GM12878 (cell line): ENCODE data around the gene KCNK13. TPM values are rescaled to one million over a fixed set of nuclear protein-coding genes. Genes with fewer than 3 reads are reported as not detected.

Source experiments
- ATAC-seq: fragments of 200-7000 bp; cut with Tn5 transposase; 3 replicates; pipeline ENCODE4 v1.9.1; 2020; ENCODE audit warnings: mild to moderate bottlenecking, moderate library complexity
- BruUV-seq: library from RNA; stranded (reverse); fragments of 400-500 nt; replicated peaks from 2 replicates; lab custom pipeline; 2021; lab: Mats Ljungman, UMichigan
- CTCF ChIA-PET: fragments of 300-600 bp; sonication (Branson Sonifier 250); formaldehyde crosslinking; extraction: SDS; loops from one replicate; lab custom pipeline; 2021; ENCODE audit warnings: inconsistent platforms; lab: Yijun Ruan, JAX
- POLR2A ChIA-PET: fragments of 350-600 bp; formaldehyde crosslinking; extraction: SDS; loops from one replicate; lab custom pipeline; 2021; ENCODE audit warnings: inconsistent platforms; lab: Charles Lee
- RAD21 ChIA-PET: fragments of 300-600 bp; sonication (Branson Sonifier 250); formaldehyde crosslinking; loops from one replicate; lab custom pipeline; 2023; ENCODE audit warnings: antibody characterized with exemption; ENCODE audit not compliant: unreplicated experiment; lab: Charles Lee
- SMC1A ChIA-PET: fragments of 300-600 bp; sonication (Branson Sonifier 250); formaldehyde crosslinking; loops from one replicate; lab custom pipeline; 2023; ENCODE audit not compliant: unreplicated experiment, uncharacterized antibody; lab: Charles Lee
- DNase-seq: peaks from one replicate; pipeline ENCODE4 v3.0.0-alpha.2; 2011; ENCODE audit warnings: low read depth, low spot score
- FAIRE-seq: peaks from 3 replicates; lab custom pipeline; 2011; peaks lifted over from hg19 to GRCh38; lab: Jason Lieb, UNC
- H2AFZ ChIP-seq: 2 replicates; pipeline ENCODE4 v1.6.0; 2011; ENCODE audit warnings: low read depth, low read length, control low read depth; ENCODE audit not compliant: control insufficient read depth
- H3K27ac ChIP-seq: 2 replicates; pipeline ENCODE4 v1.5.1; 2011; ENCODE audit warnings: control low read depth; ENCODE audit not compliant: control insufficient read depth, insufficient read depth
- H3K27me3 ChIP-seq, 2 experiments: replicated peaks in 1 of 2; 2 replicates each; pipeline versions ENCODE4 v1.6.0 to v1.6.1; 2011; ENCODE audit warnings: low read length in 1 of 2; ENCODE audit not compliant: control insufficient read depth in 2 of 2, insufficient read depth in 2 of 2
- H3K36me3 ChIP-seq, 2 experiments: 2 replicates each; pipeline ENCODE4 v1.5.1; 2011; ENCODE audit warnings: low read length in 1 of 2; ENCODE audit not compliant: control insufficient read depth in 2 of 2, insufficient read depth in 2 of 2
- H3K4me1 ChIP-seq: 2 replicates; pipeline ENCODE4 v1.6.1; 2011; ENCODE audit warnings: mild to moderate bottlenecking, low read length, moderate library complexity, mixed read lengths; ENCODE audit not compliant: control insufficient read depth, insufficient read depth
- H3K4me2 ChIP-seq: 2 replicates; pipeline ENCODE4 v1.6.0; 2011; ENCODE audit warnings: control low read depth; ENCODE audit not compliant: control insufficient read depth, insufficient read depth
- H3K4me3 ChIP-seq: fragments of 200-600 bp; sonication (generic); 2 replicates; pipeline ENCODE4 v1.5.1; 2016
- H3K79me2 ChIP-seq: 2 replicates; pipeline ENCODE4 v1.6.0; 2011; ENCODE audit warnings: low read length; ENCODE audit not compliant: control insufficient read depth, insufficient read depth
- H3K9ac ChIP-seq: 2 replicates; pipeline ENCODE4 v1.8.0; 2011; ENCODE audit warnings: low read length, control low read depth, mixed read lengths; ENCODE audit not compliant: control insufficient read depth, insufficient read depth
- H3K9me3 ChIP-seq: replicated peaks from 3 replicates; pipeline ENCODE4 v1.5.1; 2011; ENCODE audit warnings: mild to moderate bottlenecking, low read length; ENCODE audit not compliant: control insufficient read depth, insufficient read depth
- H4K20me1 ChIP-seq: 2 replicates; pipeline ENCODE4 v1.6.0; 2011; ENCODE audit not compliant: control insufficient read depth, insufficient read depth
- CREB1 ChIP-seq: IDR thresholded peaks from 2 replicates; pipeline ENCODE4 v1.6.1; 2012; ENCODE audit warnings: low read depth, mild to moderate bottlenecking, inconsistent platforms
- HCFC1 ChIP-seq: fragments of 150-350 bp; IDR thresholded peaks from 2 replicates; pipeline ENCODE4 v1.6.1; 2014; ENCODE audit warnings: low read length
- IRF3 ChIP-seq: fragments of 450-650 bp; IDR thresholded peaks from 2 replicates; pipeline ENCODE4 v1.6.1; 2014; ENCODE audit warnings: mild to moderate bottlenecking
- NKRF ChIP-seq: fragments of 450-650 bp; conservative IDR thresholded peaks from 2 replicates; pipeline ENCODE4 v1.6.1; 2017; ENCODE audit warnings: mild to moderate bottlenecking, moderate library complexity
- PAX8 ChIP-seq: fragments of 450-650 bp; IDR thresholded peaks from 2 replicates; pipeline ENCODE4 v1.6.1; 2017; ENCODE audit warnings: mild to moderate bottlenecking, moderate library complexity
- REST ChIP-seq: IDR thresholded peaks from 2 replicates; pipeline ENCODE4 v1.6.1; 2012; ENCODE audit warnings: mild to moderate bottlenecking, low read depth, low read length
- RFX5 ChIP-seq: IDR thresholded peaks from 2 replicates; pipeline ENCODE4 v1.6.1; 2011; ENCODE audit warnings: low read depth, low read length, improper control_type of control experiment
- SKIL ChIP-seq: fragments of 450-650 bp; IDR thresholded peaks from 2 replicates; pipeline ENCODE4 v1.6.1; 2017; ENCODE audit warnings: mild to moderate bottlenecking, low read depth, inconsistent platforms; ENCODE audit not compliant: poor library complexity, severe bottlenecking
- TAF1 ChIP-seq: IDR thresholded peaks from 2 replicates; pipeline ENCODE4 v1.6.1; 2011; ENCODE audit warnings: mild to moderate bottlenecking, low read depth, low read length, borderline replicate concordance
- ZBTB40 ChIP-seq: fragments of 450-650 bp; IDR thresholded peaks from 2 replicates; pipeline ENCODE4 v1.6.1; 2016; ENCODE audit warnings: mild to moderate bottlenecking, moderate library complexity, borderline replicate concordance
- ZNF24 ChIP-seq: fragments of 450-650 bp; IDR thresholded peaks from 2 replicates; pipeline ENCODE4 v1.6.1; 2017; ENCODE audit warnings: antibody characterized with exemption, mild to moderate bottlenecking
- WGBS: methylation state at CpG from one replicate; pipeline ENCODE4 v1.1.6; 2016; ENCODE audit warnings: low lambda C conversion rate; ENCODE audit not compliant: insufficient replicate concordance, insufficient coverage; ENCODE audit errors: missing lambda C conversion rate; 5-methylcytosine and 5-hydroxymethylcytosine counted together
- in situ Hi-C: fragments of 300-500 bp; cut with MboI; formaldehyde crosslinking; loops from 9 replicates; pipeline ENCODE4 v1.14.3; 2018; ENCODE audit warnings: mixed read lengths
- intact Hi-C: fragments of 100-400 bp; cut with micrococcal nuclease; formaldehyde crosslinking; loops from one replicate; pipeline ENCODE4 v1.14.2; 2022; ENCODE audit not compliant: unreplicated experiment
- polyA plus RNA-seq, 11 experiments: library from polyadenylated mRNA; depleted of rRNA in 4 of 11; unstranded in 6 of 11; stranded (reverse) in 5 of 11; fragments of >200 nt; fragmentation: Nextera tagmentation in 4 of 11; fragmentation: Illumina TruSeq in 1 of 11; extraction: Ambion mirVana in 4 of 11; extraction: Trizol in 1 of 11; gene quantifications; 1 replicate in 1 of 11; 2 replicates in 10 of 11; pipeline versions ENCODE4 v1.2.1 to v1.2.3, GENCODE V29; 2011 to 2016; ENCODE audit warnings: inconsistent platforms in 2 of 11, missing spikeins in 2 of 11, low read depth in 1 of 11
- total RNA-seq, 4 experiments: library from RNA; depleted of rRNA in 3 of 4; stranded (reverse); fragments of >200 nt in 3 of 4; fragmentation: Illumina TruSeq in 1 of 4; extraction: Trizol in 1 of 4; gene quantifications; 2 replicates each; pipeline versions ENCODE4 v1.2.1 to v1.2.3, GENCODE V29; 2013 to 2021

The KCNK13 gene
- total and polyA plus RNA-seq, 10 of the 15 experiments (the other 5 are each of a cell fraction or from before 2014, with no cell fraction given): not detected

- DNase-seq (no peak), FAIRE-seq (no peak), ATAC-seq (no peak)
- TF ChIP-seq ZBTB40 (no peak), SKIL (no peak), IRF3 (no peak), PAX8 (no peak), CREB1 (no peak), TAF1 (no peak), NKRF (no peak), HCFC1 (no peak), ZNF24 (no peak), REST (no peak), RFX5 (no peak)
- ChIA-PET CTCF (interaction anchor here (1.4 to 1.5 kb wide), 2 partner anchors 255 to 290 kb away, joined by 3 to 4 read pairs; no protein-coding TSS in a partner anchor), SMC1A (no interaction called here), RAD21 (no interaction called here), POLR2A (no interaction called here)
- intact Hi-C loops: no loop called here
- no peaks in the 10 kb centered on the region for H3K36me3 ChIP-seq
- H3K4me1 ChIP-seq: no peaks in the 10 kb centered on the region
- no peak overlapping the region for H3K4me2 ChIP-seq
- no TSS peak for BruUV-seq
- no peaks in the 10 kb centered on the region for H3K9me3 ChIP-seq
- H3K27me3 ChIP-seq: no peaks in the 10 kb centered on the region
- no peak overlapping the region for H3K27ac ChIP-seq
- H3K9ac ChIP-seq: no peak overlapping the region
- H3K4me3 ChIP-seq: no peak overlapping the region
- WGBS: 7% methylated on average over 4 of the region's 4 CpGs
- no peaks in the 10 kb centered on the region for H3K79me2 ChIP-seq
- H4K20me1 ChIP-seq: no peaks in the 10 kb centered on the region
- H2AFZ ChIP-seq: no peak overlapping the region
- in situ Hi-C loops: no loop called here
These were observed 166.7 kb downstream of the KCNK13 start for GRCh38 chr14:90228478-90228877.
